GM12892 (cell line): ENCODE measurements around the gene C1orf52.

Experiments
- DNase-seq: peaks from one replicate; pipeline ENCODE4 v3.0.0; 2011; ENCODE audit not compliant: insufficient read length
- FAIRE-seq: peaks from 2 replicates; lab custom pipeline; 2011; peaks lifted over from hg19 to GRCh38; lab: Jason Lieb, UNC
- POLR2A ChIP-seq: IDR thresholded peaks from 2 replicates; pipeline ENCODE4 v1.6.1; 2011; ENCODE audit warnings: low read depth, low read length, control low read depth
- POLR2AphosphoS5 ChIP-seq: IDR thresholded peaks from 2 replicates; pipeline ENCODE4 v1.6.1; 2011; ENCODE audit warnings: low read depth, low read length, control low read depth
- TAF1 ChIP-seq: IDR thresholded peaks from 2 replicates; pipeline ENCODE4 v1.6.1; 2011; ENCODE audit warnings: low read depth, mild to moderate bottlenecking, control low read depth, low read length, borderline replicate concordance

Gene C1orf52

DNA sequence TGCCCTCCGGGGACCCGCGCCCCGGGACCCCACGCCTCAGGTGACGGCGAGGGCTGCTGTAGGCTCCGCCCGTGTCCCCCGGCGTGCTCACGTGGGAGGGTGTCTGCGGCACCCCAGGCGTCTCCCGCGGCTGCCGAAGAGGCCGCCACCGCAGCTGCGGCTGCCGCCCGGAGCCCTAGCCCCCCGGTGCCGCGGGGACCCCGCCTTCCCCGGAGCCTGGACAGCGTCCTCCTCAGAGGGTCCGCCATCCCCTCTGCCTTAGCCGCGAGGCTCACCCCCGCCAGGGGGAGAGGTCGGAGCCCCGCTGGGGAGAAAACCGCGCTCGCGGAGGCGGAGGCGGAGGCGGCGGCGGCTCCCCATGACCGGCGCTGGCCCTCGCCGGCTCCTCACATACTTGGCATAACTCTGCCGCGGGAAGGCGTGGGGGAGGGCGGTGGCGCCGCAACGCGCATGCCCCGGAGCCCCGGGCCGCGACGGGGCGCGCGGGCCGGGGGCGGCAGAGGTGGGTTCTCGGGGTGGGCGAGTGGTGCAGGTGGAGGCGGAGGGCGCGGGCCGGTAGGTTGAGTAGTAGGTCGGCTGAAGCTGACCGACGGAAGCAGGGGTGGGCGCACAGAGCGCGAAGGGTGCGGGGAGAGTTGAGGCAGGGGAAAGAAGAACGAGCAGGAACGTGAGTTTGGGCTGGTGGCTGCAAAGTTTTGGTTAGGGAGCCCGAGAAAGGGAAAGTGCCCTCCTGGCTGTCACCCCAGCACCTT, 57.9 kb downstream of the C1orf52 start:
- DNase-seq (peak; percentile 54), FAIRE-seq (peak; percentile 77)
- TF ChIP-seq TAF1 (no peak), POLR2A (no peak), POLR2AphosphoS5 (no peak)

DNA sequence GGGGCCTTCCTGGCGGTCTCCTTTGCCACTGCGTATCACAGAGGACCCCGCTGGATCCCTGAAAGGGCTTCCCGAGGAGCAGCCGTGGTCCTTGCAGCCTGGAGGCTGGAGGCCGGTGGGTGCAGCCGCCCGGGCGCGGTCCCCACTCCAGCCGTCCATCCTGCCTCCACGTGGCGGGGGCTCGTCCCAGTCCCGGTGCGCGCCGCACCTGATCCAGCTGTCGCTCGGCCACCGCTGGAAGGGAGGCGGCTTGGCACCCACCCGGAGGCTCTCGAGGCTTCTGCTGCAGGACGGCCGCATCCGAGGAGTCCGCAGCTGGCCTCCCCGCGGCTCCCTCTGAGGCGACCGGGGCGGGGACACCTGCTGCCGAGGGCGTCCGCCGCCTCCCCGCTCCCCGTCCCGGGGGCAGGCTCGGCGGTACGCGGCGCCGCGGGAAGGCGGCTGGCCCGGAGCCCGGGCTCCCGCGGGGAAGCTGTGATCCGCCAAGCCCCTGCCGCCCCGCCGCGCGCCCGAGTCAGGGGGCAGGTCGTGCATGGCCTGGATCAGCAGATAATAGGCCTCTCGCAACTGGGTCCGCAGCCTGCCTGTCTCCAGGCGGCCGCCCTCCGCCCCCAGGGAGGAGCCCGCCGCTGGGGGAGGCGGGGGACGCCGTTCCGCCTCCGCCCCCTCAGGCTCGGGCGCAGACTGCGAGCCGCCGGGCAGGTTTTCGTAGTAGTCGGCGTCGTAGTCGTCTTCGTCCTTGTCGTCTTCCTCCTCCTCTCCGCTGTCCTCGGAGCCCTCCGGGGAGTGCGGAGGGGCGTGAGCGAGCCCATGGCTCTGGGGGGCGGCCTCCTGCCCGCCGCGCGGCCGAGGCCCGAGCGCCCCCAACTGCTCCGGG, 58.8 kb downstream of the C1orf52 start, which contains the start of gene SYDE2:
SYDE2 (minus strand) TSS at position 554 of the 877 bp plus-strand sequence; CDS start at position 534, 20 bp downstream.
- 0 out of 2 replicates have a peak, but pooled peaks have one; percentile 27 for TF ChIP-seq POLR2AphosphoS5
- TF ChIP-seq TAF1: no peak
- TF ChIP-seq POLR2A: peak; percentile 50; the same call in 1 of the 2 replicates
- peak; percentile 56 for FAIRE-seq
- DNase-seq: peak; percentile 69
